GM21390 (cell line): ENCODE results near the gene ITM2B.

Experiments
- ATAC-seq: cut with Tn5 transposase; IDR thresholded peaks from one replicate; pipeline ENCODE4 v1.9.1; 2021; ENCODE audit not compliant: unreplicated experiment

The ITM2B gene

GRCh38 chr13:48302871-48303358, 69.9 kb downstream of the ITM2B start:
- ATAC-seq: peak; percentile 12

- peak; percentile 71 for ATAC-seq
These were observed 70.5 kb downstream of the ITM2B start, which contains the start of gene RB1 for GRCh38 chr13:48303359-48304142. RB1 (plus strand) TSS chr13:48303751; CDS start chr13:48303913, 162 bp downstream.

- ATAC-seq: peak; percentile 76
These were observed 71.3 kb downstream of the ITM2B start for GRCh38 chr13:48304143-48304876.

- no peak for ATAC-seq
These were observed 78.2 kb downstream of the ITM2B start for GRCh38 chr13:48311223-48311622.

GRCh38 chr13:48315969-48316650, 83.1 kb downstream of the ITM2B start:
- no peak for ATAC-seq

GRCh38 chr13:48316826-48317510, 84.0 kb downstream of the ITM2B start:
- no peak for ATAC-seq

GRCh38 chr13:48317511-48318376, 84.7 kb downstream of the ITM2B start:
- ATAC-seq: no peak

- no peak for ATAC-seq
These were observed 85.4 kb downstream of the ITM2B start for GRCh38 chr13:48318377-48318811.

- no peak for ATAC-seq
These were observed 86.0 kb downstream of the ITM2B start for GRCh38 chr13:48318821-48319511.
